Keratinocyte (primary cell): ENCODE results near the gene SDC1. TPM values are rescaled to one million over a fixed set of nuclear protein-coding genes. Genes with fewer than 3 reads are reported as not detected.

Experiments used
- DNase-seq: peaks from one replicate; pipeline ENCODE4 v3.0.0-alpha.2; 2011; ENCODE audit warnings: low read depth, missing footprints, low spot score
- FAIRE-seq: peaks from 2 replicates; lab custom pipeline; 2011; peaks lifted over from hg19 to GRCh38; lab: Jason Lieb, UNC
- H2AFZ ChIP-seq: 2 replicates; pipeline ENCODE4 v1.6.0; 2012; ENCODE audit warnings: low read length, control low read depth, inconsistent platforms; ENCODE audit not compliant: control insufficient read depth
- H3K27ac ChIP-seq: 2 replicates; pipeline ENCODE4 v1.5.1; 2011; ENCODE audit warnings: low read length; ENCODE audit not compliant: control insufficient read depth, insufficient read depth
- H3K27me3 ChIP-seq: 3 replicates; pipeline ENCODE4 v1.6.0; 2011; ENCODE audit warnings: low read length; ENCODE audit not compliant: control insufficient read depth, insufficient read depth; ENCODE audit errors: extremely low read depth
- H3K36me3 ChIP-seq, 2 experiments: 2 replicates in 1 of 2; 3 replicates in 1 of 2; pipeline ENCODE4 v1.5.1; 2011; ENCODE audit warnings: low read length in 2 of 2, mild to moderate bottlenecking in 1 of 2; ENCODE audit not compliant: control insufficient read depth in 2 of 2, insufficient read depth in 2 of 2; ENCODE audit errors: extremely low read depth in 1 of 2
- H3K4me1 ChIP-seq: 3 replicates; pipeline ENCODE4 v1.5.1; 2011; ENCODE audit warnings: low read length; ENCODE audit not compliant: control insufficient read depth, insufficient read depth; ENCODE audit errors: extremely low read depth
- H3K4me2 ChIP-seq: 3 replicates; pipeline ENCODE4 v1.6.0; 2011; ENCODE audit warnings: low read depth, low read length; ENCODE audit not compliant: control insufficient read depth, insufficient read depth; ENCODE audit errors: extremely low read depth
- H3K4me3 ChIP-seq, 3 experiments: fragments of 200-600 bp in 1 of 3; sonication (generic) in 1 of 3; 2 replicates in 2 of 3; 3 replicates in 1 of 3; pipeline ENCODE4 v1.5.1; 2011 to 2016; ENCODE audit warnings: low read length in 3 of 3, mild to moderate bottlenecking in 3 of 3, control low read depth in 2 of 3, inconsistent platforms in 1 of 3, low read depth in 1 of 3, mixed read lengths in 1 of 3, mixed run types in 1 of 3, moderate library complexity in 1 of 3; ENCODE audit not compliant: control insufficient read depth in 2 of 3, insufficient read depth in 2 of 3; ENCODE audit errors: extremely low read depth in 1 of 3
- H3K79me2 ChIP-seq: 2 replicates; pipeline ENCODE4 v1.6.0; 2012; ENCODE audit warnings: low read length; ENCODE audit not compliant: control insufficient read depth, insufficient read depth
- H3K9ac ChIP-seq: 3 replicates; pipeline ENCODE4 v1.6.0; 2011; ENCODE audit warnings: low read length; ENCODE audit not compliant: control insufficient read depth, insufficient read depth; ENCODE audit errors: extremely low read depth
- H3K9me1 ChIP-seq: 3 replicates; pipeline ENCODE4 v1.6.0; 2011; ENCODE audit warnings: low read length; ENCODE audit not compliant: control insufficient read depth, insufficient read depth; ENCODE audit errors: extremely low read depth
- H3K9me3 ChIP-seq: 2 replicates; pipeline ENCODE4 v1.5.1; 2012; ENCODE audit warnings: low read depth, low read length; ENCODE audit not compliant: control insufficient read depth
- H4K20me1 ChIP-seq: 3 replicates; pipeline ENCODE4 v1.6.0; 2011; ENCODE audit warnings: low read length; ENCODE audit not compliant: control insufficient read depth, insufficient read depth; ENCODE audit errors: extremely low read depth
- CTCF ChIP-seq, 3 experiments: IDR thresholded peaks in 1 of 3; conservative IDR thresholded peaks in 1 of 3; optimal IDR thresholded peaks in 1 of 3; 2 replicates in 2 of 3; 3 replicates in 1 of 3; pipeline versions ENCODE3 to v1.5.1; 2011; ENCODE audit warnings: low read length in 3 of 3, mild to moderate bottlenecking in 3 of 3, moderate library complexity in 2 of 3, control low read depth in 1 of 3, inconsistent platforms in 1 of 3; ENCODE audit not compliant: insufficient read depth in 2 of 3; ENCODE audit errors: extremely low read depth in 1 of 3
- EZH2 ChIP-seq: IDR thresholded peaks from one replicate; pipeline ENCODE4 v1.6.1; 2012; ENCODE audit warnings: inconsistent platforms, mild to moderate bottlenecking, low read length, moderate library complexity
- dilution Hi-C: fragments of 300-500 bp; cut with MboI; formaldehyde crosslinking; loops from one replicate; pipeline ENCODE4 v1.7.0; 2020; ENCODE audit warnings: low sequenced_read_pairs; ENCODE audit not compliant: extremely low pct_ligation_motif_present
- polyA plus RNA-seq, 5 experiments: library from polyadenylated mRNA; depleted of rRNA in 3 of 5; stranded (reverse) in 3 of 5; stranded (forward) in 1 of 5; unstranded in 1 of 5; fragments of >200 nt; gene quantifications; 1 replicate in 1 of 5; 2 replicates in 3 of 5; 3 replicates in 1 of 5; pipeline versions ENCODE4 v1.2.1 to v1.2.3, GENCODE V29; 2011 to 2012; ENCODE audit warnings: missing spikeins in 2 of 5, low read depth in 1 of 5, low replicate concordance in 1 of 5

SDC1 gene
- polyA plus RNA-seq, 1 donor (not counting 4 experiments of a cell fraction or from before 2014, with no cell fraction given): 696 TPM

- Histone ChIP-seq H3K79me2 (no peaks in the 10 kb centered on the region), H3K4me3 (no peak overlapping the region), H3K27me3 (no peaks in the 10 kb centered on the region), H4K20me1 (no peaks in the 10 kb centered on the region), H2AFZ (no peak overlapping the region), H3K9ac (peak overlapping the region; percentile 74), H3K27ac (peak overlapping the region; percentile 93), H3K4me2 (peak overlapping the region; percentile 67), H3K9me1 (no peaks in the 10 kb centered on the region), H3K9me3 (no peaks in the 10 kb centered on the region), H3K36me3 (no peaks in the 10 kb centered on the region), H3K4me1 (peaks cover 62% of the 10 kb centered on the region)
- TF ChIP-seq CTCF (optimal IDR thresholded peaks at IDR 0.05 in 1 of 3, IDR thresholded peaks at IDR 0.05 in 1 of 3, conservative IDR thresholded peaks at IDR 0.05 in 1 of 3; ENCODE audit: extremely low read depth in 1 of 3, insufficient read depth in 2 of 3, low read length in 3 of 3) (peak in 1 of 3 experiments; percentile 22), EZH2 (no peak)
- DNase-seq: no peak
- peak; percentile 88 for FAIRE-seq
- dilution Hi-C loops: no loop called here
Observed at GRCh38 chr2:20179755-20180594, 45.0 kb downstream of the SDC1 start.

GRCh38 chr2:20179466-20179754, 45.5 kb downstream of the SDC1 start:
- FAIRE-seq (no peak), DNase-seq (no peak)
- H3K4me3 ChIP-seq: no peak overlapping the region
- peaks cover 56% of the 10 kb centered on the region for H3K4me1 ChIP-seq
- TF ChIP-seq EZH2 (no peak), CTCF (optimal IDR thresholded peaks at IDR 0.05 in 1 of 3, IDR thresholded peaks at IDR 0.05 in 1 of 3, conservative IDR thresholded peaks at IDR 0.05 in 1 of 3; ENCODE audit: extremely low read depth in 1 of 3, insufficient read depth in 2 of 3, low read length in 3 of 3) (no peak)
- no peaks in the 10 kb centered on the region for H3K9me3 ChIP-seq
- H3K9ac ChIP-seq: peak overlapping the region; percentile 74
- H4K20me1 ChIP-seq: no peaks in the 10 kb centered on the region
- no peak overlapping the region for H2AFZ ChIP-seq
- peak overlapping the region; percentile 93 for H3K27ac ChIP-seq
- no peaks in the 10 kb centered on the region for H3K9me1 ChIP-seq
- H3K27me3 ChIP-seq: no peaks in the 10 kb centered on the region
- no peaks in the 10 kb centered on the region for H3K79me2 ChIP-seq
- H3K36me3 ChIP-seq: no peaks in the 10 kb centered on the region
- dilution Hi-C loops: no loop called here
- H3K4me2 ChIP-seq: peak overlapping the region; percentile 67
